GM21528 (cell line): Measurements from ENCODE around the gene MTA2.
"Not testable (repeated sequence)": the region's sequence is repeated elsewhere in the genome, so short reads cannot be mapped to it uniquely, and the experiment has no call there.

Source experiments
- ATAC-seq: cut with Tn5 transposase; IDR thresholded peaks from one replicate; pipeline ENCODE4 v1.9.1; 2021; ENCODE audit warnings: mild to moderate bottlenecking, moderate library complexity; ENCODE audit not compliant: unreplicated experiment, low FRiP score

The MTA2 gene

GRCh38 chr11:62601372-62602140 lies at the start of gene MTA2:
TSS of gene MTA2 (minus strand) at chr11:62601865. CDS start at chr11:62601450, 415 bp downstream.
- peak; percentile 78 for ATAC-seq

GRCh38 chr11:62650283-62650682 lies 48.6 kb upstream of the MTA2 start:
- not testable (repeated sequence) for ATAC-seq

- ATAC-seq: no peak
Measured at GRCh38 chr11:62649486-62649885, 47.8 kb upstream of the MTA2 start.

GRCh38 chr11:62648967-62649364 lies 47.3 kb upstream of the MTA2 start:
- no peak for ATAC-seq

- ATAC-seq: no peak
Measured at GRCh38 chr11:62648185-62648966, 46.7 kb upstream of the MTA2 start.

- ATAC-seq: no peak
Measured at GRCh38 chr11:62647609-62648005, 45.9 kb upstream of the MTA2 start.

GRCh38 chr11:62646825-62647608 lies 45.4 kb upstream of the MTA2 start:
- no peak for ATAC-seq

GRCh38 chr11:62645946-62646824 lies 44.5 kb upstream of the MTA2 start, which contains the start of gene GANAB:
TSS of gene GANAB (minus strand) at chr11:62646613. CDS start at chr11:62646599, 14 bp downstream.
- ATAC-seq: peak; percentile 82

- no peak for ATAC-seq
Measured at GRCh38 chr11:62645671-62645945, 43.9 kb upstream of the MTA2 start.

GRCh38 chr11:62644220-62644619 lies 42.6 kb upstream of the MTA2 start:
- ATAC-seq: no peak

- ATAC-seq: no peak
Measured at GRCh38 chr11:62632492-62632891, 30.8 kb upstream of the MTA2 start.

GRCh38 chr11:62627713-62628112 lies 26.0 kb upstream of the MTA2 start:
- no peak for ATAC-seq

GRCh38 chr11:62622476-62623089 lies 20.9 kb upstream of the MTA2 start:
- ATAC-seq: no peak

GRCh38 chr11:62621567-62622470 lies 20.2 kb upstream of the MTA2 start, which contains the start of gene B3GAT3:
TSS of gene B3GAT3 (minus strand) at chr11:62621986. CDS start at chr11:62621947, 39 bp downstream.
- ATAC-seq: peak; percentile 85

- no peak for ATAC-seq
Measured at GRCh38 chr11:62621027-62621566, 19.4 kb upstream of the MTA2 start.

- ATAC-seq: not testable (repeated sequence)
Measured at GRCh38 chr11:62616957-62617356, 15.3 kb upstream of the MTA2 start.

- no peak for ATAC-seq
Measured at GRCh38 chr11:62615521-62615920, 13.9 kb upstream of the MTA2 start.

- ATAC-seq: no peak
Measured at GRCh38 chr11:62614275-62614674, 12.6 kb upstream of the MTA2 start.
